Measurements from ENCODE around the gene OXSR1.
"Not testable (repeated sequence)": the region's sequence is repeated elsewhere in the genome, so short reads cannot be mapped to it uniquely, and the experiment has no call there.

OXSR1 gene

GRCh38 chr3:38169027-38169317 is 3.6 kb downstream of the OXSR1 start:
- no peak for DNase-seq

GRCh38 chr3:38170722-38171121 is 5.4 kb downstream of the OXSR1 start:
- DNase-seq: no peak

- no peak for DNase-seq
These were observed 6.3 kb downstream of the OXSR1 start for GRCh38 chr3:38171622-38172021.

GRCh38 chr3:38173834-38174418 is 8.6 kb downstream of the OXSR1 start:
- DNase-seq: no peak

- no peak for DNase-seq
These were observed 11.8 kb downstream of the OXSR1 start for GRCh38 chr3:38177181-38177580.

GRCh38 chr3:38186781-38187180 is 21.4 kb downstream of the OXSR1 start:
- no peak for DNase-seq

GRCh38 chr3:38190481-38190881 is 25.1 kb downstream of the OXSR1 start:
- DNase-seq: no peak

- DNase-seq: not testable (repeated sequence)
These were observed 37.6 kb downstream of the OXSR1 start for GRCh38 chr3:38202931-38203330.

GRCh38 chr3:38203690-38204089 is 38.4 kb downstream of the OXSR1 start:
- DNase-seq: no peak

- no peak for DNase-seq
These were observed 39.5 kb downstream of the OXSR1 start for GRCh38 chr3:38204599-38205471.

- no peak for DNase-seq
These were observed 40.1 kb downstream of the OXSR1 start for GRCh38 chr3:38205472-38205805.

GRCh38 chr3:38207254-38208003 is 42.1 kb downstream of the OXSR1 start:
- DNase-seq: no peak

GRCh38 chr3:38210141-38210757 is 44.9 kb downstream of the OXSR1 start:
- no peak for DNase-seq

GRCh38 chr3:38212141-38212540 is 46.8 kb downstream of the OXSR1 start:
- no peak for DNase-seq

GRCh38 chr3:38214560-38214959 is 49.2 kb downstream of the OXSR1 start:
- no peak for DNase-seq

GRCh38 chr3:38219609-38220197 is 54.4 kb downstream of the OXSR1 start:
- DNase-seq: no peak

GRCh38 chr3:38221005-38221404 is 55.7 kb downstream of the OXSR1 start:
- DNase-seq: no peak

- DNase-seq: no peak
These were observed 56.8 kb downstream of the OXSR1 start for GRCh38 chr3:38222032-38222634.

GRCh38 chr3:38224357-38224756 is 59.0 kb downstream of the OXSR1 start:
- no peak for DNase-seq

- DNase-seq: no peak
These were observed 60.9 kb downstream of the OXSR1 start for GRCh38 chr3:38226273-38226672.

GRCh38 chr3:38227989-38228388 is 62.7 kb downstream of the OXSR1 start:
- no peak for DNase-seq

- no peak for DNase-seq
These were observed 63.7 kb downstream of the OXSR1 start for GRCh38 chr3:38229036-38229435.

- no peak for DNase-seq
These were observed 67.4 kb downstream of the OXSR1 start for GRCh38 chr3:38232701-38233100.

Data from activated effector memory CD4-positive, alpha-beta T cell treated with anti-CD3 and anti-CD28 coated beads, Interleukin-2, amount 50 U/mL, for 16 hours (primary cell).